Endothelial cell of umbilical vein (primary cell): ENCODE data around the gene ENHO. TPM values are rescaled to one million over a fixed set of nuclear protein-coding genes. Genes with fewer than 3 reads are reported as not detected.

Experiments used
- BruUV-seq: library from RNA; stranded (reverse); fragments of 400-500 nt; replicated peaks from 2 replicates; lab custom pipeline; 2021; lab: Mats Ljungman, UMichigan
- CTCF ChIA-PET: fragments of 300-600, 350-600 bp; sonication (Branson Sonifier 250); formaldehyde crosslinking; loops from one replicate; lab custom pipeline; 2021; ENCODE audit warnings: antibody characterized with exemption, inconsistent platforms; lab: Charles Lee
- POLR2A ChIA-PET: fragments of 300-600, 350-600 bp; sonication (Branson Sonifier 250); formaldehyde crosslinking; loops from one replicate; lab custom pipeline; 2021; ENCODE audit warnings: antibody characterized with exemption, inconsistent platforms; lab: Charles Lee
- DNase-seq: peaks from one replicate; pipeline ENCODE4 v3.0.0-alpha.2; 2011; ENCODE audit warnings: low read depth, low spot score
- FAIRE-seq: peaks from 2 replicates; lab custom pipeline; 2011; peaks lifted over from hg19 to GRCh38; lab: Jason Lieb, UNC
- H2AFZ ChIP-seq: 2 replicates; pipeline ENCODE4 v1.6.0; 2012; ENCODE audit warnings: low read depth, low read length, control low read depth, inconsistent platforms
- H3K27ac ChIP-seq: 2 replicates; pipeline ENCODE4 v1.5.1; 2011; ENCODE audit warnings: low read depth, mild to moderate bottlenecking, control low read depth, low read length, moderate library complexity; ENCODE audit not compliant: insufficient read depth
- H3K27me3 ChIP-seq, 2 experiments: 2 replicates each; pipeline versions ENCODE4 v1.6.0 to v1.6.1; 2011; ENCODE audit warnings: low read length in 2 of 2, mixed read lengths in 1 of 2; ENCODE audit not compliant: control insufficient read depth in 2 of 2, insufficient read depth in 2 of 2
- H3K36me3 ChIP-seq, 2 experiments: 2 replicates in 1 of 2; 3 replicates in 1 of 2; pipeline ENCODE4 v1.5.1; 2011; ENCODE audit warnings: low read length in 2 of 2, mild to moderate bottlenecking in 1 of 2, moderate library complexity in 1 of 2; ENCODE audit not compliant: control insufficient read depth in 2 of 2, insufficient read depth in 2 of 2; ENCODE audit errors: extremely low read depth in 1 of 2
- H3K4me1 ChIP-seq: 3 replicates; pipeline ENCODE4 v1.5.1; 2011; ENCODE audit warnings: mild to moderate bottlenecking, low read length; ENCODE audit not compliant: control insufficient read depth, insufficient read depth; ENCODE audit errors: extremely low read depth
- H3K4me2 ChIP-seq: 2 replicates; pipeline ENCODE4 v1.6.1; 2011; ENCODE audit warnings: low read length, control low read depth, mixed read lengths; ENCODE audit not compliant: insufficient read depth
- H3K4me3 ChIP-seq, 3 experiments: fragments of 200-600 bp in 1 of 3; sonication (generic), shearing (Covaris generic) in 1 of 3; replicated peaks in 1 of 3; 2 replicates each; pipeline ENCODE4 v1.5.1; 2011 to 2016; ENCODE audit warnings: control low read depth in 3 of 3, low read length in 3 of 3, mild to moderate bottlenecking in 2 of 3, inconsistent platforms in 1 of 3, low read depth in 1 of 3, moderate library complexity in 1 of 3; ENCODE audit not compliant: insufficient read depth in 1 of 3
- H3K79me2 ChIP-seq: 2 replicates; pipeline ENCODE4 v1.6.0; 2012; ENCODE audit warnings: low read length, inconsistent platforms; ENCODE audit not compliant: control insufficient read depth, insufficient read depth
- H3K9ac ChIP-seq: replicated peaks from 2 replicates; pipeline ENCODE3; 2011; ENCODE audit warnings: low read length, control low read depth; ENCODE audit not compliant: insufficient read depth; ENCODE audit errors: extremely low read depth
- H3K9me1 ChIP-seq: replicated peaks from 3 replicates; pipeline ENCODE4 v1.6.0; 2011; ENCODE audit warnings: mild to moderate bottlenecking, low read length; ENCODE audit not compliant: control insufficient read depth, insufficient read depth; ENCODE audit errors: extremely low read depth
- H3K9me3 ChIP-seq: replicated peaks from 2 replicates; pipeline ENCODE4 v1.5.1; 2012; ENCODE audit warnings: low read length, inconsistent platforms; ENCODE audit not compliant: control insufficient read depth, insufficient read depth
- H4K20me1 ChIP-seq: replicated peaks from 2 replicates; pipeline ENCODE3; 2011; ENCODE audit warnings: mild to moderate bottlenecking, low read length; ENCODE audit not compliant: control insufficient read depth, insufficient read depth; ENCODE audit errors: extremely low read depth
- CTCF ChIP-seq, 2 donors: IDR thresholded peaks; 1 replicate in 1 of 2; 2 replicates in 1 of 2; pipeline ENCODE4 v1.5.1; 2011; ENCODE audit warnings: low read length in 2 of 2, mild to moderate bottlenecking in 2 of 2, moderate library complexity in 2 of 2, control low read depth in 1 of 2, inconsistent platforms in 1 of 2, low read depth in 1 of 2; ENCODE audit not compliant: insufficient read depth in 1 of 2; ENCODE audit errors: extremely low read depth in 1 of 2
- EZH2 ChIP-seq: IDR thresholded peaks from 2 replicates; pipeline ENCODE4 v1.6.1; 2012; ENCODE audit warnings: borderline replicate concordance, low read depth, mild to moderate bottlenecking, moderate library complexity, low read length, inconsistent platforms; ENCODE audit not compliant: severe bottlenecking
- FOS ChIP-seq: IDR thresholded peaks from 2 replicates; pipeline ENCODE4 v1.6.1; 2011; ENCODE audit warnings: mild to moderate bottlenecking, low read length, moderate library complexity, borderline replicate concordance; ENCODE audit not compliant: insufficient read depth
- GATA2 ChIP-seq: IDR thresholded peaks from 2 replicates; pipeline ENCODE4 v1.7.0; 2011; ENCODE audit warnings: low read depth, mild to moderate bottlenecking, moderate library complexity, mixed read lengths, low read length; ENCODE audit not compliant: insufficient read length, insufficient read depth
- JUN ChIP-seq: IDR thresholded peaks from 2 replicates; pipeline ENCODE4 v1.6.1; 2011; ENCODE audit warnings: borderline replicate concordance, low read depth; ENCODE audit not compliant: insufficient read length, insufficient read depth
- MAX ChIP-seq: IDR thresholded peaks from 2 replicates; pipeline ENCODE4 v1.6.1; 2011; ENCODE audit not compliant: insufficient read depth, insufficient read length
- MYC ChIP-seq: IDR thresholded peaks from one replicate; pipeline ENCODE4 v1.6.1; 2011; ENCODE audit warnings: mild to moderate bottlenecking, low read depth, low read length
- POLR2A ChIP-seq: IDR thresholded peaks from 2 replicates; pipeline ENCODE4 v1.6.1; 2012; ENCODE audit warnings: low read depth, mild to moderate bottlenecking, control low read depth, low read length
- POLR2AphosphoS5 ChIP-seq: IDR thresholded peaks from 2 replicates; pipeline ENCODE4 v1.6.1; 2012; ENCODE audit warnings: low read depth, mild to moderate bottlenecking, control low read depth, low read length, moderate library complexity; ENCODE audit not compliant: insufficient read depth
- dilution Hi-C: fragments of 300-500 bp; cut with MboI; formaldehyde crosslinking; loops from one replicate; pipeline ENCODE4 v1.15.0; 2019; ENCODE audit warnings: low sequenced_read_pairs; ENCODE audit not compliant: extremely low pct_ligation_motif_present
- intact Hi-C: fragments of 100-400 bp; cut with micrococcal nuclease; formaldehyde crosslinking; loops from one replicate; pipeline ENCODE4 v1.10.0; 2022
- polyA plus RNA-seq, 4 experiments: library from polyadenylated mRNA; depleted of rRNA in 3 of 4; stranded (reverse) in 3 of 4; unstranded in 1 of 4; fragments of >200 nt; gene quantifications; 2 replicates each; pipeline versions ENCODE4 v1.2.1 to v1.2.3, GENCODE V29; 2011 to 2012; ENCODE audit warnings: missing spikeins in 1 of 4
- total RNA-seq: library from RNA; stranded (reverse); gene quantifications from 2 replicates; pipeline ENCODE4 v1.2.3, GENCODE V29; 2021

ENHO gene
- total and polyA plus RNA-seq, 2 donors (not counting 3 experiments of a cell fraction or from before 2014, with no cell fraction given) = 0.10 TPM; not detected in 1

GRCh38 chr9:34570809-34571480, 48.2 kb upstream of the ENHO start:
- H3K27ac ChIP-seq = no peak overlapping the region
- no peak overlapping the region for H3K9ac ChIP-seq
- peaks cover 7 to 10% of the 10 kb centered on the region in 2 experiments for H3K27me3 ChIP-seq
- H3K4me1 ChIP-seq = no peaks in the 10 kb centered on the region
- no peak overlapping the region for H3K4me3 ChIP-seq
- TF ChIP-seq FOS (no peak), POLR2AphosphoS5 (no peak), JUN (no peak), POLR2A (no peak), CTCF (IDR thresholded peaks at IDR 0.05; ENCODE audit: extremely low read depth in 1 of 2, insufficient read depth in 1 of 2, low read depth in 1 of 2, low read length in 2 of 2) (no peak), EZH2 (no peak), GATA2 (no peak), MYC (no peak), MAX (no peak)
- no TSS peak for BruUV-seq
- ChIA-PET CTCF (interaction anchor here (0.9 to 2.6 kb wide), 6 partner anchors 10 to 167 kb away, joined by 3 to 17 read pairs (median 3); no protein-coding TSS in a partner anchor), POLR2A (no interaction called here)
- H3K36me3 ChIP-seq = no peaks in the 10 kb centered on the region
- H2AFZ ChIP-seq = no peak overlapping the region
- H3K79me2 ChIP-seq = no peaks in the 10 kb centered on the region
- H4K20me1 ChIP-seq = no peaks in the 10 kb centered on the region
- no peak for DNase-seq
- intact Hi-C loops (no loop called here), dilution Hi-C loops (no loop called here)
- no peaks in the 10 kb centered on the region for H3K9me3 ChIP-seq
- no peak for FAIRE-seq
- H3K4me2 ChIP-seq = no peak overlapping the region
- no peaks in the 10 kb centered on the region for H3K9me1 ChIP-seq
